HG03378 (cell line): ENCODE results near the gene TIMM8A.
"Not testable (repeated sequence)": the region's sequence is repeated elsewhere in the genome, so short reads cannot be mapped to it uniquely, and the experiment has no call there.

Source experiments
- ATAC-seq: cut with Tn5 transposase; IDR thresholded peaks from one replicate; pipeline ENCODE4 v1.9.1; 2021; ENCODE audit warnings: mild to moderate bottlenecking, moderate library complexity; ENCODE audit not compliant: unreplicated experiment

TIMM8A gene

GRCh38 chrX:101360390-101360789, 11.8 kb upstream of the TIMM8A start:
- no peak for ATAC-seq

- no peak for ATAC-seq
Measured at GRCh38 chrX:101359966-101360365, 11.4 kb upstream of the TIMM8A start.

- no peak for ATAC-seq
Measured at GRCh38 chrX:101357166-101357795, 8.7 kb upstream of the TIMM8A start.

- ATAC-seq = peak; percentile 2
Measured at GRCh38 chrX:101349193-101349562, 636 bp upstream of the TIMM8A start.

- ATAC-seq = peak; percentile 8
Measured at GRCh38 chrX:101347859-101348451, 587 bp downstream of the TIMM8A start.

- ATAC-seq = no peak
Measured at GRCh38 chrX:101337776-101338271, 10.7 kb downstream of the TIMM8A start.

GRCh38 chrX:101334310-101334709, 14.2 kb downstream of the TIMM8A start:
- ATAC-seq = not testable (repeated sequence)

GRCh38 chrX:101326600-101326999, 21.9 kb downstream of the TIMM8A start:
- not testable (repeated sequence) for ATAC-seq

- ATAC-seq = no peak
Measured at GRCh38 chrX:101303790-101304189, 44.8 kb downstream of the TIMM8A start.
